Measurements from ENCODE around the gene H1-8. TPM values are rescaled to one million over a fixed set of nuclear protein-coding genes. Genes with fewer than 3 reads are reported as not detected.

Gene H1-8
- total RNA-seq, 5 donors from 2014 or later (not counting 1 experiment from before 2014, with no cell fraction given) = not detected

GRCh38 chr3:129525341-129525968, 17.5 kb upstream of the H1-8 start:
- Mint-ChIP-seq H3K36me3 (no peaks in the 10 kb centered on the region), H3K27me3 (no peaks in the 10 kb centered on the region), H3K4me3 (no peak overlapping the region), H3K9me3 (no peaks in the 10 kb centered on the region), H3K4me1 (no peaks in the 10 kb centered on the region), H3K27ac (no peak overlapping the region)
- ChIA-PET CTCF (no interaction called here), POLR2A (no interaction called here)
- H3K4me3 ChIP-seq (ENCODE audit: control insufficient read depth in 1 of 2, extremely low read depth in 1 of 2, low read length in 1 of 2) = no peak overlapping the region
- WGBS (ENCODE audit: insufficient coverage) = 92% methylated on average over 3 of the region's 8 CpGs
- H3K27me3 ChIP-seq (replicated peaks in 1 of 2; ENCODE audit: control insufficient read depth in 2 of 2, extremely low read depth in 1 of 2, insufficient read depth in 2 of 2, low read length in 1 of 2) = no peaks in the 10 kb centered on the region
- no peaks in the 10 kb centered on the region for H3K4me1 ChIP-seq (ENCODE audit: control insufficient read depth in 1 of 2, extremely low read depth in 1 of 2, insufficient read depth in 2 of 2, low read length in 2 of 2)
- ATAC-seq (replicated peaks in 1 of 4) (no peak), DNase-seq (no peak)
- no peaks in the 10 kb centered on the region for H3K36me3 ChIP-seq (ENCODE audit: control insufficient read depth in 2 of 2, extremely low read depth in 1 of 2, insufficient read depth in 1 of 2, low read length in 1 of 2)
- H3K27ac ChIP-seq (ENCODE audit: low read length) = no peak overlapping the region
- H3K9me3 ChIP-seq = no peaks in the 10 kb centered on the region

- Histone ChIP-seq H3K27me3 (replicated peaks in 1 of 2; ENCODE audit: control insufficient read depth in 2 of 2, extremely low read depth in 1 of 2, insufficient read depth in 2 of 2, low read length in 1 of 2) (peaks cover 0 to 2% of the 10 kb centered on the region in 2 experiments), H3K27ac (ENCODE audit: low read length) (no peak overlapping the region), H3K9me3 (no peaks in the 10 kb centered on the region), H3K4me3 (ENCODE audit: control insufficient read depth in 1 of 2, extremely low read depth in 1 of 2, low read length in 1 of 2) (no peak overlapping the region), H3K4me1 (ENCODE audit: control insufficient read depth in 1 of 2, extremely low read depth in 1 of 2, insufficient read depth in 2 of 2, low read length in 2 of 2) (no peaks in the 10 kb centered on the region), H3K36me3 (ENCODE audit: control insufficient read depth in 2 of 2, extremely low read depth in 1 of 2, insufficient read depth in 1 of 2, low read length in 1 of 2) (no peaks in the 10 kb centered on the region)
- ATAC-seq (replicated peaks in 1 of 4) (no peak), DNase-seq (peak in 1 of 35 experiments; percentile 31)
- Mint-ChIP-seq H3K9me3 (no peaks in the 10 kb centered on the region), H3K36me3 (no peaks in the 10 kb centered on the region), H3K4me1 (no peaks in the 10 kb centered on the region), H3K4me3 (no peak overlapping the region), H3K27me3 (no peaks in the 10 kb centered on the region), H3K27ac (peak overlapping the region in 1 of 2 donors; percentile 44)
- WGBS (ENCODE audit: insufficient coverage) = 91% methylated on average over 4 of the region's 12 CpGs
- ChIA-PET CTCF (no interaction called here), POLR2A (no interaction called here)
These were observed 16.7 kb upstream of the H1-8 start for GRCh38 chr3:129526121-129526900.

- Mint-ChIP-seq H3K27me3 (peaks cover 0 to 2% of the 10 kb centered on the region in 2 donors), H3K36me3 (no peaks in the 10 kb centered on the region), H3K4me3 (no peak overlapping the region), H3K4me1 (no peaks in the 10 kb centered on the region), H3K27ac (no peak overlapping the region), H3K9me3 (no peaks in the 10 kb centered on the region)
- no peak for DNase-seq
- Histone ChIP-seq H3K27me3 (replicated peaks in 1 of 2; ENCODE audit: control insufficient read depth in 2 of 2, extremely low read depth in 1 of 2, insufficient read depth in 2 of 2, low read length in 1 of 2) (peaks cover 0 to 9% of the 10 kb centered on the region in 2 experiments), H3K4me3 (ENCODE audit: control insufficient read depth in 1 of 2, extremely low read depth in 1 of 2, low read length in 1 of 2) (no peak overlapping the region), H3K9me3 (no peaks in the 10 kb centered on the region), H3K36me3 (ENCODE audit: control insufficient read depth in 2 of 2, extremely low read depth in 1 of 2, insufficient read depth in 1 of 2, low read length in 1 of 2) (no peaks in the 10 kb centered on the region), H3K27ac (ENCODE audit: low read length) (no peak overlapping the region), H3K4me1 (ENCODE audit: control insufficient read depth in 1 of 2, extremely low read depth in 1 of 2, insufficient read depth in 2 of 2, low read length in 2 of 2) (no peaks in the 10 kb centered on the region)
- CTCF ChIA-PET = no interaction called here
- no peak for ATAC-seq (replicated peaks in 1 of 4)
- POLR2A ChIA-PET = no interaction called here
- WGBS (ENCODE audit: insufficient coverage) = 92% methylated on average over 11 of the region's 11 CpGs
These were observed 15.7 kb upstream of the H1-8 start for GRCh38 chr3:129527262-129527661.

GRCh38 chr3:129528589-129529100, 14.3 kb upstream of the H1-8 start, which contains the start of gene RHO:
TSS of gene RHO (plus strand) at chr3:129528639. CDS start at chr3:129528734, 95 bp downstream.
- DNase-seq = no peak
- no peaks in the 10 kb centered on the region for H3K36me3 Mint-ChIP-seq
- no peaks in the 10 kb centered on the region for H3K4me1 Mint-ChIP-seq
- ChIA-PET POLR2A (no interaction called here), CTCF (interaction anchor here in 1 of 2 donors (0.6 kb wide), 1 partner anchor 69 kb away, joined by 4 read pairs; no protein-coding TSS in a partner anchor)
- Histone ChIP-seq H3K27ac (ENCODE audit: low read length) (no peak within 1 kb of the TSS), H3K27me3 (replicated peaks in 1 of 2; ENCODE audit: control insufficient read depth in 2 of 2, extremely low read depth in 1 of 2, insufficient read depth in 2 of 2, low read length in 1 of 2) (peaks cover 0 to 15% of the 10 kb centered on the region in 2 experiments), H3K4me3 (ENCODE audit: control insufficient read depth in 1 of 2, extremely low read depth in 1 of 2, low read length in 1 of 2) (no peak within 1 kb of the TSS), H3K36me3 (ENCODE audit: control insufficient read depth in 2 of 2, extremely low read depth in 1 of 2, insufficient read depth in 1 of 2, low read length in 1 of 2) (no peaks in the 10 kb centered on the region), H3K4me1 (ENCODE audit: control insufficient read depth in 1 of 2, extremely low read depth in 1 of 2, insufficient read depth in 2 of 2, low read length in 2 of 2) (no peaks in the 10 kb centered on the region), H3K9me3 (no peaks in the 10 kb centered on the region)
- peaks cover 0 to 2% of the 10 kb centered on the region in 2 donors for H3K27me3 Mint-ChIP-seq
- no peak within 1 kb of the TSS for H3K27ac Mint-ChIP-seq
- H3K4me3 Mint-ChIP-seq = no peak within 1 kb of the TSS
- 85% methylated on average over 9 of the region's 18 CpGs for WGBS (ENCODE audit: insufficient coverage)
- no peak for ATAC-seq (replicated peaks in 1 of 4)
- H3K9me3 Mint-ChIP-seq = no peaks in the 10 kb centered on the region

GRCh38 chr3:129529436-129530210, 13.4 kb upstream of the H1-8 start:
- Mint-ChIP-seq H3K4me1 (no peaks in the 10 kb centered on the region), H3K27ac (no peak overlapping the region), H3K9me3 (no peaks in the 10 kb centered on the region), H3K36me3 (no peaks in the 10 kb centered on the region), H3K27me3 (peaks cover 0 to 2% of the 10 kb centered on the region in 2 donors), H3K4me3 (no peak overlapping the region)
- DNase-seq (no peak), ATAC-seq (replicated peaks in 1 of 4) (no peak)
- Histone ChIP-seq H3K27me3 (replicated peaks in 1 of 2; ENCODE audit: control insufficient read depth in 2 of 2, extremely low read depth in 1 of 2, insufficient read depth in 2 of 2, low read length in 1 of 2) (peaks cover 0 to 15% of the 10 kb centered on the region in 2 experiments), H3K36me3 (ENCODE audit: control insufficient read depth in 2 of 2, extremely low read depth in 1 of 2, insufficient read depth in 1 of 2, low read length in 1 of 2) (no peaks in the 10 kb centered on the region), H3K9me3 (no peaks in the 10 kb centered on the region), H3K4me1 (ENCODE audit: control insufficient read depth in 1 of 2, extremely low read depth in 1 of 2, insufficient read depth in 2 of 2, low read length in 2 of 2) (no peaks in the 10 kb centered on the region), H3K4me3 (ENCODE audit: control insufficient read depth in 1 of 2, extremely low read depth in 1 of 2, low read length in 1 of 2) (no peak overlapping the region), H3K27ac (ENCODE audit: low read length) (no peak overlapping the region)
- CTCF ChIA-PET = interaction anchor here in 1 of 2 donors (0.6 kb wide), 1 partner anchor 38 kb away, joined by 3 read pairs; no protein-coding TSS in a partner anchor
- 95% methylated on average over 10 of the region's 12 CpGs for WGBS (ENCODE audit: insufficient coverage)
- POLR2A ChIA-PET = no interaction called here

GRCh38 chr3:129530251-129530791, 12.7 kb upstream of the H1-8 start:
- no peaks in the 10 kb centered on the region for H3K4me1 ChIP-seq (ENCODE audit: control insufficient read depth in 1 of 2, extremely low read depth in 1 of 2, insufficient read depth in 2 of 2, low read length in 2 of 2)
- Mint-ChIP-seq H3K9me3 (no peaks in the 10 kb centered on the region), H3K27me3 (peaks cover 0 to 2% of the 10 kb centered on the region in 2 donors), H3K4me1 (no peaks in the 10 kb centered on the region), H3K27ac (no peak overlapping the region), H3K36me3 (no peaks in the 10 kb centered on the region), H3K4me3 (no peak overlapping the region)
- ChIA-PET POLR2A (no interaction called here), CTCF (no interaction called here)
- H3K9me3 ChIP-seq = no peaks in the 10 kb centered on the region
- DNase-seq = no peak
- no peak overlapping the region for H3K4me3 ChIP-seq (ENCODE audit: control insufficient read depth in 1 of 2, extremely low read depth in 1 of 2, low read length in 1 of 2)
- 82% methylated on average over 3 of the region's 6 CpGs for whole genome bisulfite sequencing (ENCODE audit: insufficient coverage)
- H3K27ac ChIP-seq (ENCODE audit: low read length) = no peak overlapping the region
- ATAC-seq (replicated peaks in 1 of 4) = no peak
- H3K27me3 ChIP-seq (replicated peaks in 1 of 2; ENCODE audit: control insufficient read depth in 2 of 2, extremely low read depth in 1 of 2, insufficient read depth in 2 of 2, low read length in 1 of 2) = peaks cover 0 to 15% of the 10 kb centered on the region in 2 experiments
- no peaks in the 10 kb centered on the region for H3K36me3 ChIP-seq (ENCODE audit: control insufficient read depth in 2 of 2, extremely low read depth in 1 of 2, insufficient read depth in 1 of 2, low read length in 1 of 2)
